NCI-H2029 (cell line): ENCODE measurements around the gene FLNC.

Source experiments
- DNase-seq: peaks from one replicate; lab custom pipeline; 2025; lab: John Stamatoyannopoulos, UW

The FLNC gene

GRCh38 chr7:128879939-128880746 lies 49.9 kb downstream of the FLNC start:
- DNase-seq, result peak; percentile 55

DNA sequence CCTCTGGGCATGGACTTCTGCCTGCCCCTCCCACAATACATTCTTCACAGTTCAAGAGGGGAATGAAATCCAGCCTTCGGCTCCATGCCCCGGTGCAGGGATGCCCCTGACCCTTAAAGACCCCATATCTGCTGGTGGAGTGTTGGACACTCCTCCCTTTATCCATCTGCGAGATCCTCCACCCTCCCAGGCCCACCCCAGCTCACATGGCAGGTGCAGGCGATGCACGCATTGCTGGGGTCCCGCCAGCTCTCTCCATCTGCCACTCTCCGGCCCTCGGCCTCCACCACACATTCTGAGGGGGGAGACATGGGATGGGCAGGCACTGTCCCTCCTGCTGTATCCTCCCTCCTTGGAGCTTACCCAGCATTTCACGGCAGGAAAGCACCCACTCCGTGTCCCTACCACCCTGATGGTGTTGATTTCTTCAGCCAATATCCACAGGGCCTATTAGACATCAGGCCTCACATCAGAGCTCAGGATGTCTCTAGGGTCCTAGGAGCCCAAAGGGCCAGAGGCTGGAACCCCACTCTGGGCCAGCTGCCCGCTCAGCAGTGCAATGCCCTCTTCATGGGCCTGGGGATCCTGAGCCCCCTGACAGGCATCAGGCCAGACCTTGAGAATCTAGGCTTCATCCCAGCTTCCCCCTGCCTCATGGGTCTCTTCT lies 50.7 kb downstream of the FLNC start:
- no peak for DNase-seq

- DNase-seq, result no peak
Observed at GRCh38 chr7:128881458-128882125, 51.4 kb downstream of the FLNC start.

GRCh38 chr7:128882134-128882533 lies 51.9 kb downstream of the FLNC start:
- no peak for DNase-seq

DNA sequence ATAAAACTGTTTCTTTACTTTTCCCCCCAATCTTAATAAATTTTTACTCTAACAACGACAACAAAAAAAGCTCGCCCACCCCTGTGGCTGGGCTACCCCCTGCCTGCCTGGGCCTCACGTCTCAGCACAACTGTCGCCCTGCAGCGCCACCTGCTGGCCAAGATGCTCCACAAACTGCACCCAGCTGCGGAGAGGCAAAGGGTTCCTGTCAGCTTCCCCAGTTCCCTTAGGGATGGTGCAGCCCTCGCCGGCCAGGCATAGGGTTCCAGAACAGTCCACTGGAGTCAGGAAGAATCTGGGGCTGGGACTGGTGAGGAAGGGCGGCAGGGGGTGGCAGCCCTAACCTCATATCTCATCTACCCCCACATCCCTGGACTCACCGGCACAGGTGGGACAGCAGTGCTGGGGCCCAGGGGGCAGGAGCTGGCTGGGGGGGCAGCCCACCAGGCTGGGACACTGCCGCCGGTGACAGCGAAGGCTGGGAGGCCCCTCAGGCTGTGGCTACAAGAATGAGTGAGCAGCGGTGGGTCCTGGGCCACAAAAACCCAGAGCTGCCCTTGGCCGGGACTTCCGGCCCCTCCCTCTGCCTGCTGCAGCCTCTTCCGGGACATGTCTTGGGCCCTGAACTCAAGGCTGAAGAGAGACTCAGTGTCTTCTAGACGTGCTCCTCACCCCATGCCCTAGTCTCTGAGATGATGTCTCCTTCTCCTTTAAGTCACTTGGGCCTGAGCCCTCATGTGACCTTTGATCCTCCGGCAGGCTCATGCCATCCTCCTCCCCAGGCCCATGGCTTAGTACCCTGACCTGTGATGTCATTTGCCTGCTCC lies 53.6 kb downstream of the FLNC start:
- DNase-seq, result peak; percentile 44

DNA sequence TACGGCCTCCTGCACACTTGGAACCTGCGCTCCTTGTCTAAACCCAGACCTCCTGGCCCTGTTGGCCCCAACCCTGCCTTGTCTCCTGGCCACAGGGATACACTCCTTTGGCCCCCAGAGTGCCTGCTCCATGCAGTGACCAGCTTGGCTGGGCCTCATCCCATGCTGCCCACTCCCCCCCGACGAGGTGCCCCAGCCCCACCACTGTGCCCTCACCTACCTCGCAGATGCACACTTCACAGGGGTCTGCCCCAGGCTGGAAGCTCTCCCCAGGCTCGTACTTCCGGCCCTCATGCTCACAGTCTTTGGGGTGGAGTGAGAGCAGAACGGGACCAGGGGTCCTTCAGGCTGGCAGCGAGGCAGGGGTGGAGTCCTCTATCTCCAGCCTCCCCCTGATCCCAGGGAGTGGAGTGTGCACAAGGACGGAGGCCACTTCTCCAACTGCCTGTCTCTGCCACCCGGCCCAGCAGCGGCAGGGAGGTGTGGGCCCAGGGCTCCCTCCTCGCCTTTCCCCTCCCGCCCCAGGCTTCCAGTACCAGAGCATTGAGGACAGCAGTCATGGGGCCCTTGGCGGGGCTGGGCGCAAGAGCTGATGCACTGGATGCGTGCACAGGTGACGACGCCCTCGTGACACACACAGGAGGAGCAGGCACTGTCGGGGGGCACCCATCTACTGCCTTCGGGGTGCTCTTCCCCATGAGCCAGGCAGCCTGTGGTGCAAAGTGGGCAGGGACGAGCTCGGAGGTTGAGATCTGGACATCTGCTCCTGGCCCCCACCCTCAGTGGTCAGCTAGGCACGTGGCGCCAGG lies 54.6 kb downstream of the FLNC start:
- DNase-seq, result no peak

- no peak for DNase-seq
Observed at GRCh38 chr7:128885370-128886187, 55.4 kb downstream of the FLNC start.

GRCh38 chr7:128886391-128887168 lies 56.4 kb downstream of the FLNC start:
- no peak for DNase-seq

GRCh38 chr7:128887169-128888038 lies 57.2 kb downstream of the FLNC start:
- no peak for DNase-seq

DNA sequence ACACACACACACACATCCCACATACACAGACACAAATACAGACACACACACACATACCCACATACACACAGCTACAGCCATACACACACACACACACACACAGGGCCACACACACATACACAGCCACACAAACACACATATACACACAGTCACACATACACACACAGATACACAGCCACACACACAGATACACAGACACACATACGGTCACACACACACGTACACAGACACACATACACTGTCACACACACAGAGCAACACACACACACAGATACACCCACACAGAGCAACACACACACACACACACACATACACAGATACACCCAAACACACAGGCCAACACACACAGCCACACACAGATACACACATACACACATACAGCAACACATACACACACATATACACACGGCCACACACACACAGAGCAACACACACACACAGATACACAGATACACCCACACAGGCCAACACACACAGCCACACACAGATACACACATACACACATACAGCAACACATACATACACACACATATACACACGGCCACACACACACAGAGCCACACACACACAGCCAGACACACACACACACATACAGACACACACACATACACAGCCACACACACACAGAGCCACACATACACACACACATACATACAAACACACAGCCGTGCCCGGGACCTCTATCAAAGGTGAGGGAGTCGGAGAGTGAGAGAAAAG lies 58.0 kb downstream of the FLNC start:
- DNase-seq, result no peak

DNA sequence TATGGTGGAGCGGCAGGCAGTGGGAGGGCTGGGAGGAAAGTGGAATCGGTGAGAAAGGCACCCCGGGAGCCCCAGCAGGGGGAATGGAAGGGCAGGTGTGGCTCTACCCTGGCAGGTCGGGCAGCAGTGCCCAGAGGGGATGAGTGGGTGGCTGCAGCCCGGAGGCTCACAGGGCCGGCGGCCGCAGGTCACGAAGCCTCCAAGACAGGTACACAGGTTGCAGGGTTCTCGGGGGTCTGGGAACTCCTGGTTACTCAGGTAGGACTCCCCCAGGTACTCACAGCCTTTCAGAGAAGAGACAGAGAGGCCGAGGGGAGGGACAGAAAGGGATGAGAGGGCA lies 58.5 kb downstream of the FLNC start:
- no peak for DNase-seq

GRCh38 chr7:128889121-128889520 lies 58.9 kb downstream of the FLNC start:
- no peak for DNase-seq

GRCh38 chr7:128890306-128891109 lies 60.3 kb downstream of the FLNC start:
- no peak for DNase-seq

DNA sequence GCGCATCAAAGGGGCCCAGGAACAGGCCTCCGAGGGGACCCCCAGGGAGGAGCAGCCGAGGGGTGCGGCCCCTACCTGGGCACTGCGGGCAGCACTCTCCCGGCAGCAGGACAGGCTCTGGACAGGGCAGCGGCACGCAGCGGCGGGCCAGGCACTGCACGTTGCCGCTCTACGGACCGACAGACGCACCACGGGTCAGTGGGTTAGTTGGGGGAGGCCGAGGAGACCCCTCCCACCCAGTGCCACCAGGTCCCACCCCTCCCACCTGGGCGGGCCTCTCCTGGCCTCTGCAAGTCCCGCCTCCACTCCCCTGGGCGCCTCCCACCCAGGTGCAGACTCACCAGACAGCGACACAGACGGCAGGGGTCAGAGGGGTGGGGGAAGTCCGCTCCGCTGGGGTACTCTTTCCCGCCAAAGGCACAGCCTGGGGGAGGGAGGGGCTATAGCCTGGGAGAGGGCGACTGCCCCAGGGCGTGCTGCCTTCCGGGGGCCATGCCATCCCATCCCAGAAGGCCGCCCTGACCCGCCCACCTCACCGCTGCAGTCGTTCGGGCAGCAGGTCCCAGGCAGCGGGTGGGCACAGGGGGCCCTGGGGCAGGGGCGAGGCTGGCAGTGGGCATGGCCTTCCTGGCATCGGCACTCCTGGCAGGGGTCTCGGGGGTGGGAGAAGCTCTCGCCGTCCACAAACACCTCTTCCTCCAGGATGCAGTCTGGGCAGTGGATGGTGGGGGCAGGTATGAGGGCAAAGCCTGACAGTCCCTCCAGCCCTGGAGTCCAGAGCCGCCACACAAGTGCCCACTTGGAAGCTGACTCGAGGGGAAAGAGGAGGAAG lies 61.1 kb downstream of the FLNC start:
- DNase-seq, result no peak

DNA sequence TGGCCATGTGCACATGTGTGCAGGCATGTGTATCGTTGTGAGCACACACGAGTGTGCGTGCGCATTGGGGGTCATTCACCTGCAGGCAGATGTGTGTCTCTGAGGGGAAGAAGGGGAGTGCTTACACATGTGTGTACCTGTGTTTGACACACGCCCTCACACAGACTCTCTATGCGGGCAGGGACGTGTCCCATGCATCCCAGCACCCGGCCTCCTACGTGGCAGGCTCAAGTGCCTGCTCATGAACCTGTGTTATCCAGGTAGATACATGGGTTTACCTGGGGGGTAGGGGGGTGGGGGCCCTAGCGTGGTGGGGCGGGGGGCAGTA lies 61.7 kb downstream of the FLNC start:
- no peak for DNase-seq

GRCh38 chr7:128892521-128893250 lies 62.5 kb downstream of the FLNC start:
- DNase-seq, result no peak
